ENCODE data around the gene CEP128.

The CEP128 gene

GRCh38 chr14:80627745-80628144 is 313.8 kb downstream of the CEP128 start:
- no peaks in the 10 kb centered on the region for H3K4me1 ChIP-seq (ENCODE audit: insufficient read depth, low read length)
- no peak overlapping the region for H3K9ac ChIP-seq (ENCODE audit: low read depth, low read length)
- H3K9me3 ChIP-seq (ENCODE audit: insufficient read depth, low read length, severe bottlenecking), result no peaks in the 10 kb centered on the region
- H3K4me3 ChIP-seq (ENCODE audit: low read depth in 1 of 2, low read length in 2 of 2), result no peak overlapping the region
- H4K20me1 ChIP-seq (ENCODE audit: insufficient read depth, low read length), result no peaks in the 10 kb centered on the region
- no peaks in the 10 kb centered on the region; the same call in 1 of the 2 replicates for H3K36me3 ChIP-seq (ENCODE audit: insufficient read depth, low read length)
- DNase-seq, result no peak
- no peaks in the 10 kb centered on the region for H3K27me3 ChIP-seq (ENCODE audit: insufficient read depth, low read length, poor library complexity)
- TF ChIP-seq, protein P1, sequence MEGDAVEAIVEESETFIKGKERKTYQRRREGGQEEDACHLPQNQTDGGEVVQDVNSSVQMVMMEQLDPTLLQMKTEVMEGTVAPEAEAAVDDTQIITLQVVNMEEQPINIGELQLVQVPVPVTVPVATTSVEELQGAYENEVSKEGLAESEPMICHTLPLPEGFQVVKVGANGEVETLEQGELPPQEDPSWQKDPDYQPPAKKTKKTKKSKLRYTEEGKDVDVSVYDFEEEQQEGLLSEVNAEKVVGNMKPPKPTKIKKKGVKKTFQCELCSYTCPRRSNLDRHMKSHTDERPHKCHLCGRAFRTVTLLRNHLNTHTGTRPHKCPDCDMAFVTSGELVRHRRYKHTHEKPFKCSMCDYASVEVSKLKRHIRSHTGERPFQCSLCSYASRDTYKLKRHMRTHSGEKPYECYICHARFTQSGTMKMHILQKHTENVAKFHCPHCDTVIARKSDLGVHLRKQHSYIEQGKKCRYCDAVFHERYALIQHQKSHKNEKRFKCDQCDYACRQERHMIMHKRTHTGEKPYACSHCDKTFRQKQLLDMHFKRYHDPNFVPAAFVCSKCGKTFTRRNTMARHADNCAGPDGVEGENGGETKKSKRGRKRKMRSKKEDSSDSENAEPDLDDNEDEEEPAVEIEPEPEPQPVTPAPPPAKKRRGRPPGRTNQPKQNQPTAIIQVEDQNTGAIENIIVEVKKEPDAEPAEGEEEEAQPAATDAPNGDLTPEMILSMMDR (IDR thresholded peaks at IDR 0.05; ENCODE audit: borderline replicate concordance, extremely low read depth, low read length, poor library complexity, severe bottlenecking), result no peak
- no peak for TF ChIP-seq EZH2 (IDR thresholded peaks at IDR 0.05; ENCODE audit: borderline replicate concordance, low read depth, low read length, severe bottlenecking)
- no peaks in the 10 kb centered on the region for H3K79me2 ChIP-seq (ENCODE audit: insufficient read depth, low read length)
- H2AFZ ChIP-seq (ENCODE audit: low read depth, low read length), result no peak overlapping the region
- H3K4me2 ChIP-seq (ENCODE audit: insufficient read depth, low read length), result no peak overlapping the region
- H3K27ac ChIP-seq (ENCODE audit: low read length), result no peak overlapping the region
- ATAC-seq (ENCODE audit: insufficient read depth, low read depth), result no peak

DNA sequence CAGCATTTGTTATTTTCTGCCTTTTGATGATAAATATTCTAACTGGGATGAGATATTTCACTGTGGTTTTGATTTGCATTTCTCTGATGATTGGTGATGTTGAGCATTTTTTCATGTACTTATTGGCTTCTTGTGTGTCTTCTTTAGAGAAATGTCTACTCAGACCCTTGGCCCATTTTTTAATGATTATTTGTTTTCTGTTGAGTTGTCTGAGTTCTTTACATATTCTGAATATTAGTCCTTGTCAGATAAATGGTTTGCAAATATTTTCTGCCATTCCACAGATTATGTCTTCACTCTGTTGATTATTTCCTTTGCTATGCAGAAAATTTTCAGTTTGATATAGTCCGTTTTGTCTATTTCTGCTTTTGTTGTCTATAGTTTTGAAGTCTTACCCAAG is 317.0 kb downstream of the CEP128 start:
- H3K27me3 ChIP-seq (ENCODE audit: insufficient read depth, low read length, poor library complexity), result no peaks in the 10 kb centered on the region
- H4K20me1 ChIP-seq (ENCODE audit: insufficient read depth, low read length), result no peaks in the 10 kb centered on the region
- no peaks in the 10 kb centered on the region for H3K79me2 ChIP-seq (ENCODE audit: insufficient read depth, low read length)
- no peak overlapping the region for H3K4me2 ChIP-seq (ENCODE audit: insufficient read depth, low read length)
- TF ChIP-seq EZH2 (IDR thresholded peaks at IDR 0.05; ENCODE audit: borderline replicate concordance, low read depth, low read length, severe bottlenecking), result no peak
- TF ChIP-seq, protein P1 (IDR thresholded peaks at IDR 0.05; ENCODE audit: borderline replicate concordance, extremely low read depth, low read length, poor library complexity, severe bottlenecking), result no peak
- H3K4me1 ChIP-seq (ENCODE audit: insufficient read depth, low read length), result no peaks in the 10 kb centered on the region
- no peak overlapping the region for H3K9ac ChIP-seq (ENCODE audit: low read depth, low read length)
- H2AFZ ChIP-seq (ENCODE audit: low read depth, low read length), result no peak overlapping the region
- DNase-seq (no peak), ATAC-seq (ENCODE audit: insufficient read depth, low read depth) (no peak)
- no peak overlapping the region for H3K27ac ChIP-seq (ENCODE audit: low read length)
- H3K36me3 ChIP-seq (ENCODE audit: insufficient read depth, low read length), result no peaks in the 10 kb centered on the region
- H3K4me3 ChIP-seq (ENCODE audit: low read depth in 1 of 2, low read length in 2 of 2), result no peak overlapping the region
- no peaks in the 10 kb centered on the region for H3K9me3 ChIP-seq (ENCODE audit: insufficient read depth, low read length, severe bottlenecking)

GRCh38 chr14:80621701-80622100 is 319.8 kb downstream of the CEP128 start:
- Histone ChIP-seq H3K4me3 (ENCODE audit: low read depth in 1 of 2, low read length in 2 of 2) (no peak overlapping the region), H2AFZ (ENCODE audit: low read depth, low read length) (no peak overlapping the region), H3K36me3 (ENCODE audit: insufficient read depth, low read length) (no peaks in the 10 kb centered on the region), H3K79me2 (ENCODE audit: insufficient read depth, low read length) (no peaks in the 10 kb centered on the region), H3K27ac (ENCODE audit: low read length) (0 out of 2 replicates have a peak overlapping the region, but pooled peaks have one; percentile 34), H3K9ac (ENCODE audit: low read depth, low read length) (no peak overlapping the region), H3K4me2 (ENCODE audit: insufficient read depth, low read length) (no peak overlapping the region), H3K4me1 (ENCODE audit: insufficient read depth, low read length) (peaks cover 2% of the 10 kb centered on the region), H4K20me1 (ENCODE audit: insufficient read depth, low read length) (no peaks in the 10 kb centered on the region), H3K9me3 (ENCODE audit: insufficient read depth, low read length, severe bottlenecking) (no peaks in the 10 kb centered on the region), H3K27me3 (ENCODE audit: insufficient read depth, low read length, poor library complexity) (no peaks in the 10 kb centered on the region)
- TF ChIP-seq, protein P1 (IDR thresholded peaks at IDR 0.05; ENCODE audit: borderline replicate concordance, extremely low read depth, low read length, poor library complexity, severe bottlenecking), result no peak
- TF ChIP-seq EZH2 (IDR thresholded peaks at IDR 0.05; ENCODE audit: borderline replicate concordance, low read depth, low read length, severe bottlenecking), result no peak
- ATAC-seq (ENCODE audit: insufficient read depth, low read depth) (no peak), DNase-seq (no peak)

GRCh38 chr14:80620434-80620833 is 321.1 kb downstream of the CEP128 start:
- Histone ChIP-seq H3K9ac (ENCODE audit: low read depth, low read length) (no peak overlapping the region), H3K27ac (ENCODE audit: low read length) (no peak overlapping the region), H2AFZ (ENCODE audit: low read depth, low read length) (no peak overlapping the region), H3K36me3 (ENCODE audit: insufficient read depth, low read length) (no peaks in the 10 kb centered on the region), H3K4me2 (ENCODE audit: insufficient read depth, low read length) (no peak overlapping the region), H3K4me1 (ENCODE audit: insufficient read depth, low read length) (peaks cover 12% of the 10 kb centered on the region), H3K4me3 (ENCODE audit: low read depth in 1 of 2, low read length in 2 of 2) (no peak overlapping the region), H3K9me3 (ENCODE audit: insufficient read depth, low read length, severe bottlenecking) (no peaks in the 10 kb centered on the region), H3K79me2 (ENCODE audit: insufficient read depth, low read length) (no peaks in the 10 kb centered on the region), H4K20me1 (ENCODE audit: insufficient read depth, low read length) (no peaks in the 10 kb centered on the region), H3K27me3 (ENCODE audit: insufficient read depth, low read length, poor library complexity) (no peaks in the 10 kb centered on the region)
- ATAC-seq (ENCODE audit: insufficient read depth, low read depth) (no peak), DNase-seq (no peak)
- TF ChIP-seq, protein P1 (IDR thresholded peaks at IDR 0.05; ENCODE audit: borderline replicate concordance, extremely low read depth, low read length, poor library complexity, severe bottlenecking), result no peak
- TF ChIP-seq EZH2 (IDR thresholded peaks at IDR 0.05; ENCODE audit: borderline replicate concordance, low read depth, low read length, severe bottlenecking), result no peak

Data from DND-41 (cell line).